Upper lobe of left lung (tissue), 4 donors: Measurements from ENCODE around the gene PRKCZ.

Experiments
- CTCF ChIP-seq, 6 experiments: fragments of 450-650 bp in 4 of 6; fragments of 200-600 bp in 2 of 6; sonication (generic) in 2 of 6; IDR thresholded peaks; one replicate each; pipeline ENCODE4 v1.5.1; 2016 to 2019; ENCODE audit warnings: antibody characterized with exemption in 6 of 6
- EP300 ChIP-seq, 4 donors: sonication (generic); formaldehyde crosslinking; IDR thresholded peaks; one replicate each; pipeline ENCODE4 v1.5.1; 2017; ENCODE audit warnings: antibody characterized with exemption in 4 of 4, control low read depth in 2 of 4
- POLR2A ChIP-seq, 4 donors: fragments of 450-650 bp; IDR thresholded peaks; one replicate each; pipeline ENCODE4 v1.5.1; 2016 to 2017; ENCODE audit warnings: antibody characterized with exemption in 4 of 4, mild to moderate bottlenecking in 2 of 4
- POLR2AphosphoS5 ChIP-seq, 2 donors: sonication (generic); formaldehyde crosslinking; IDR thresholded peaks; one replicate each; pipeline ENCODE4 v1.5.1; 2017; ENCODE audit warnings: antibody characterized with exemption in 2 of 2

- TF ChIP-seq CTCF (IDR thresholded peaks at IDR 0.05) (no peak), POLR2AphosphoS5 (IDR thresholded peaks at IDR 0.05) (no peak), EP300 (IDR thresholded peaks at IDR 0.05) (no peak), POLR2A (IDR thresholded peaks at IDR 0.05) (no peak)
These were observed 178.0 kb downstream of the PRKCZ start, which contains the start of gene SKI for GRCh38 chr1:2228157-2228594.
